Naive thymus-derived CD4-positive, alpha-beta T cell (primary cell): ENCODE measurements around the gene TMCC2. TPM values are rescaled to one million over a fixed set of nuclear protein-coding genes. Genes with fewer than 3 reads are reported as not detected.
"Not testable (repeated sequence)": the region's sequence is repeated elsewhere in the genome, so short reads cannot be mapped to it uniquely, and the experiment has no call there.

Experiments used
- ATAC-seq: fragments of 150-1000 bp; cut with Tn5 transposase; 2 replicates; pipeline ENCODE4 v1.10.0; 2021; ENCODE audit warnings: mild to moderate bottlenecking, moderate library complexity
- CTCF ChIA-PET: fragments of 350-600 bp; sonication (Branson Sonifier 250); formaldehyde crosslinking; loops from one replicate; lab custom pipeline; 2021; ENCODE audit warnings: antibody characterized with exemption; lab: Charles Lee
- POLR2A ChIA-PET: fragments of 350-600 bp; sonication (Branson Sonifier 250); formaldehyde crosslinking; loops from one replicate; lab custom pipeline; 2021; ENCODE audit warnings: antibody characterized with exemption, inconsistent platforms; lab: Charles Lee
- DNase-seq, 9 donors: peaks; one replicate each; pipeline versions ENCODE4 v3.0.0 to v3.0.0-alpha.2; 2020 to 2022; ENCODE audit warnings: mixed read lengths in 1 of 9
- H3K27ac ChIP-seq: one replicate; pipeline ENCODE4 v1.7.0; 2013; ENCODE audit warnings: mild to moderate bottlenecking, low read depth, low read length, moderate library complexity
- H3K27me3 ChIP-seq, 2 donors: one replicate each; pipeline ENCODE4 v1.7.0; 2013; ENCODE audit warnings: low read length in 2 of 2, mild to moderate bottlenecking in 2 of 2, moderate library complexity in 2 of 2; ENCODE audit not compliant: control insufficient read depth in 2 of 2, insufficient read depth in 2 of 2
- H3K36me3 ChIP-seq, 3 experiments: 1 replicate in 2 of 3; 2 replicates in 1 of 3; pipeline ENCODE4 v1.7.0; 2013; ENCODE audit warnings: low read length in 3 of 3, mild to moderate bottlenecking in 3 of 3, moderate library complexity in 1 of 3; ENCODE audit not compliant: insufficient read depth in 3 of 3, control insufficient read depth in 2 of 3
- H3K4me1 ChIP-seq, 2 donors: one replicate each; pipeline ENCODE4 v1.7.0; 2013; ENCODE audit warnings: low read length in 2 of 2, mild to moderate bottlenecking in 2 of 2, moderate library complexity in 1 of 2; ENCODE audit not compliant: control insufficient read depth in 2 of 2, insufficient read depth in 2 of 2
- H3K4me3 ChIP-seq: 2 replicates; pipeline ENCODE4 v1.7.0; 2013; ENCODE audit warnings: mild to moderate bottlenecking, low read length
- H3K9me3 ChIP-seq, 3 experiments: 1 replicate in 2 of 3; 2 replicates in 1 of 3; pipeline ENCODE4 v1.7.0; 2013; ENCODE audit warnings: low read length in 3 of 3; ENCODE audit not compliant: control insufficient read depth in 2 of 3
- H3K27ac Mint-ChIP-seq, 9 donors: one replicate each; pipeline ENCODE4 v1.8.0; 2020 to 2022; ENCODE audit warnings: mixed read lengths in 9 of 9, mild to moderate bottlenecking in 8 of 9, moderate library complexity in 5 of 9, inconsistent platforms in 2 of 9
- H3K27me3 Mint-ChIP-seq, 5 donors: one replicate each; pipeline ENCODE4 v1.8.0; 2021 to 2022; ENCODE audit warnings: mixed read lengths in 5 of 5, mild to moderate bottlenecking in 1 of 5
- H3K36me3 Mint-ChIP-seq, 5 donors: one replicate each; pipeline ENCODE4 v1.8.0; 2020 to 2022; ENCODE audit warnings: mixed read lengths in 5 of 5, mild to moderate bottlenecking in 3 of 5, inconsistent platforms in 1 of 5
- H3K4me1 Mint-ChIP-seq, 7 donors: one replicate each; pipeline ENCODE4 v1.8.0; 2020 to 2022; ENCODE audit warnings: mixed read lengths in 7 of 7, mild to moderate bottlenecking in 3 of 7, inconsistent platforms in 1 of 7
- H3K4me3 Mint-ChIP-seq, 10 donors: one replicate each; pipeline ENCODE4 v1.8.0; 2020 to 2022; ENCODE audit warnings: mild to moderate bottlenecking in 10 of 10, mixed read lengths in 10 of 10, moderate library complexity in 6 of 10, inconsistent platforms in 2 of 10
- H3K9me3 Mint-ChIP-seq, 11 donors: one replicate each; pipeline ENCODE4 v1.8.0; 2020 to 2022; ENCODE audit warnings: mixed read lengths in 11 of 11, mild to moderate bottlenecking in 4 of 11, inconsistent platforms in 1 of 11, moderate library complexity in 1 of 11
- intact Hi-C, 2 donors: fragments of 100-400 bp; cut with micrococcal nuclease; formaldehyde crosslinking; loops; one replicate each; pipeline ENCODE4 v1.15.1; 2023
- polyA plus RNA-seq, 2 donors: library from polyadenylated mRNA; unstranded; fragments of 300-500 nt; fragmentation: Illumina TruSeq; gene quantifications; one replicate each; pipeline ENCODE4 v1.2.3, GENCODE V29; 2021
- total RNA-seq, 6 experiments: library from RNA in 5 of 6; stranded (reverse) in 5 of 6; gene quantifications; 1 replicate in 5 of 6; 2 replicates in 1 of 6; pipeline ENCODE4 v1.2.3 and lab custom pipeline; 2021 to 2026

The TMCC2 gene
- total and polyA plus RNA-seq, 7 experiments from 2014 or later = 0.30 to 3.6 (median 1.3) TPM

DNA sequence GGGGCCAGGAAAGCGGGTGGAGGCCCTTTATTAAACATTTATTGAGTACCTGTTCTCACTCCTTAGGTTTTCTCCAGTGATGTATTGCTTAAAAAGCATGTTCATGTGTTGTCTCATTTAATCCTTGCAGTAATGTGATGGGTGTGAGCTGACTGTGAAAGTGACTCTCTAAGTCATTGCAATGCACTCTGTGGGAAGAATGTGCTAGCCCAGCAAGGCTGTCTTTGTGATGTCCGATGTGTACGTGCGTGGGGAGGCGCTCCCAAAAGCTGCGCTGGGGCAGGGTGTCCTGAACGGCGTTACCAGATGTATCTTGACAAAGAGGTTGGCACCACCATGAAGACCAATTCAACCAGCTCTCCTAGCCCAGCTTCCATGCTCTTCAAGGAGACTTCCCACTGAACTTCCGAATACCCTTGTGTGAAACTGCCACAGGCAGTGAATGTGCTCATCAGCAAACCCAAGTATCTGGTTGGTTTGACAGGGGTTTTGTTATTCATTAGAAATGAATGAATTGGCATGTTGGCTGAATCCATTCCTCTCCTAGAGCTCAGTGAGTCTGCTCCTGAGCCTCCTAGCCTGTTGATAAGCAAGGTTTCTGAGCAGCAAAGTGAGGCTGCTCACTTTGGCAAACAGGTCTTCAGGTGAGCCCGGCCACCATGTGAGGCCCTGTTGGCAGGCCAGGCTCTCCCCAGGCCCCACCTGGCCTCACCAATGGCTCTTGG, 65.8 kb downstream of the TMCC2 start:
- ChIA-PET POLR2A (interaction anchor here (0.6 to 3.1 kb wide), 14 partner anchors 9 to 778 kb away, joined by 3 to 15 read pairs (median 5); partner anchors contain the start of gene NUAK2), CTCF (interaction anchor here (0.6 to 3.0 kb wide), 6 partner anchors 9 to 365 kb away, joined by 3 to 14 read pairs (median 7); partner anchors contain the start of gene NUAK2)
- Mint-ChIP-seq H3K4me1 (peaks cover 46 to 95% (median 83%) of the 10 kb centered on the region in 7 donors), H3K27ac (peak overlapping the region in 8 of 9 donors; percentile 14 to 96 (median 72)), H3K4me3 (peak overlapping the region in 1 of 10 donors; percentile 34), H3K36me3 (no peaks in the 10 kb centered on the region), H3K27me3 (peaks cover 0 to 7% (median 0%) of the 10 kb centered on the region in 5 donors), H3K9me3 (no peaks in the 10 kb centered on the region)
- intact Hi-C loops = no loop called here
- Histone ChIP-seq H3K4me1 (peaks cover 20 to 49% of the 10 kb centered on the region in 2 donors), H3K9me3 (no peaks in the 10 kb centered on the region), H3K36me3 (no peaks in the 10 kb centered on the region), H3K27ac (no peak overlapping the region), H3K27me3 (no peaks in the 10 kb centered on the region), H3K4me3 (no peak overlapping the region)
- ATAC-seq = no peak
- DNase-seq = no peak

DNA sequence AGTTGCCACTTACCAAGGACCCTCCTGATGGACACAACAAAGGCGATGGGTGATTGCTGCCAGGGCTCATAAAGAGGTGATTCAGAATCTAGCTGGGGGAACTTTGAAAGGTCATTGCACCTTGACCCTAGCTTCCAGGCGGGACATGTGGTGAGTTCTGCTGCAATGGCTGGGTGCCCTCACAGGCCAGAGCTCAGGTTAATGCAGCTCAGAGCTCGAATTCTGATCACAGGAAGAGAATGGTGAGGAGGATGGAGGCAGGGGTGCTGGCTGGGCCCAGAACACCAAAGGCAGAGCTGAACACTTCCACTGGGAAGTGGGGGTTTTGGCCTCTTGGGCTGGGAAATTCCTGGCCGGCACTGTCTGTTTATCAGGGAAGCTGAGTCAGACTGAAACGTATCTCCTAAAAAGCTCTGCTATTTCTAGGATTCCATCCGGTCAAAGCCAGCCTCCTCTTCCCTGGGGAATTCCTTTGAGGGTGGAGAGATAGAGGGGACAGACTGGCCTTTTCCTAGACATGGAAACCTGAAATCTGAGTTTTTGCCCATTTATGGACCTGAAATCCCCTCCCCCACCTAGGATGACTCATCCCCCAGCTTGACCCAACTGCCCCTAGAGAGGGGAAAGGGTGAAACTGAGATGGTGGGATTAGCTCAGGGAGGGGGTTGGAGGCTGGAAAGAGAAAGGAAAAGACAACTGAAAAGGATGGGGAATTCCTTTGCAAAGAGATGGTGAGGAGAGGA, 66.6 kb downstream of the TMCC2 start:
- H3K4me1 ChIP-seq = peaks cover 12 to 41% of the 10 kb centered on the region in 2 donors
- Mint-ChIP-seq H3K4me1 (peaks cover 40 to 93% (median 84%) of the 10 kb centered on the region in 7 donors), H3K4me3 (peak overlapping the region in 4 of 10 donors; percentile 10 to 51 (median 30)), H3K36me3 (no peaks in the 10 kb centered on the region), H3K27me3 (peaks cover 0 to 7% (median 0%) of the 10 kb centered on the region in 5 donors), H3K27ac (peak overlapping the region in 8 of 9 donors; percentile 42 to 96 (median 76)), H3K9me3 (no peaks in the 10 kb centered on the region)
- H3K27ac ChIP-seq = no peak overlapping the region
- H3K9me3 ChIP-seq = no peaks in the 10 kb centered on the region
- CTCF ChIA-PET = interaction anchor here (0.6 to 3.0 kb wide), 10 partner anchors 8 to 773 kb away, joined by 3 to 14 read pairs (median 3); partner anchors contain the start of gene NUAK2
- no peaks in the 10 kb centered on the region for H3K27me3 ChIP-seq
- H3K4me3 ChIP-seq = no peak overlapping the region
- intact Hi-C loops = no loop called here
- DNase-seq (no peak), ATAC-seq (no peak)
- POLR2A ChIA-PET = interaction anchor here (0.6 to 3.1 kb wide), 14 partner anchors 10 to 123 kb away, joined by 3 to 15 read pairs (median 4); partner anchors contain the start of gene NUAK2
- H3K36me3 ChIP-seq = no peaks in the 10 kb centered on the region

DNA sequence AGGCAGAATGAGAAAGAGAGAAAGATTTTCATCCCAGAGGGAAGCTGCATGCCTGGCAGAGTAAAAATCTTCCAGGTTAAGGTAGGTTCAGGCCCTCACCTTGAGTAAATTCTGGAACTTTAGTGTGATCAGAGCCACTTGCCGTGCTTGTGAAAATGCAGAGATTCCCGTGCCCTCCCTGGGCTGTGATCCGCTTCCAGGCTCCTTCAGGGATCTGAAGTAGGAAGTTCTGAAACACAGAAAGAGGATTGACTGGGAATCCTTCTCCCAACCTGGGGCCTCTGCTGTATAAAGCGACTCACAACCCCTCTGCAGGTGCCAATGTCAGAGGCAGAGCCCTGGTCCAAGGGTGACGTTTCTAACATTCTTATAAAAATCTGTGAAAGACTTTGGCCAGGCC, 67.2 kb downstream of the TMCC2 start:
- POLR2A ChIA-PET = interaction anchor here (0.6 to 3.1 kb wide), 13 partner anchors 10 to 30 kb away, joined by 3 to 14 read pairs (median 4); partner anchors contain the start of gene NUAK2
- peak overlapping the region in 5 of 9 donors; percentile 19 to 96 (median 83) for H3K27ac Mint-ChIP-seq

DNA sequence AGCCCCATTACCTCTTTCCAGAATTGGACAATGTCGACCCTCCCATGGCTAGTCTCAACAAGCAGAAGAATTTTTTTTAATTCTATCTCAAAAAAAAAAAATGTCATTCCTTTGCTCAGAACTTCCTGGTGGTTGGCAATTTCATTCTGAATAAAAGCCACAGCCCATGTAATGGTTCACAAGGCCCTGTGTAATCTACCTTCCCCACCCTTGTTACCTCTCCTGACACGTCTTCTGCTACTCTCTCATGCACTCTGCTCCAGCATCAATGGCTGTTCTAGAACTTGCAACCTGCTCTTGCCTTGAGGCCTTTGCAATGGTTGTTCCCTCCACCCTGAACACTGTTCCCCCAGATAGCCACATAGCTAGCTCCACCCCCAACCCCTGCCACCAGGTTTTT, 68.4 kb downstream of the TMCC2 start:
- H3K36me3 ChIP-seq = peaks cover 0 to 2% (median 0%) of the 10 kb centered on the region in 3 experiments
- H3K27ac ChIP-seq = no peak overlapping the region
- H3K4me1 ChIP-seq = peaks cover 12 to 38% of the 10 kb centered on the region in 2 donors
- intact Hi-C loops = loop anchor here in 1 of 2 donors (1.0 kb wide), 1 partner anchor 8 kb away; no protein-coding TSS in a partner anchor
- DNase-seq (no peak), ATAC-seq (no peak)
- no peak overlapping the region for H3K4me3 ChIP-seq
- H3K27me3 ChIP-seq = no peaks in the 10 kb centered on the region
- Mint-ChIP-seq H3K27ac (peak overlapping the region in 8 of 9 donors; percentile 51 to 96 (median 80)), H3K27me3 (peaks cover 0 to 7% (median 0%) of the 10 kb centered on the region in 5 donors), H3K4me1 (peaks cover 40 to 94% (median 83%) of the 10 kb centered on the region in 7 donors), H3K4me3 (peak overlapping the region in 5 of 10 donors; percentile 10 to 50 (median 25)), H3K9me3 (no peaks in the 10 kb centered on the region), H3K36me3 (peaks cover 0 to 4% (median 2%) of the 10 kb centered on the region in 5 donors)
- H3K9me3 ChIP-seq = no peaks in the 10 kb centered on the region
- ChIA-PET CTCF (interaction anchor here (0.6 to 3.0 kb wide), 5 partner anchors 21 to 53 kb away, joined by 3 to 14 read pairs (median 4); partner anchors contain the start of gene NUAK2), POLR2A (interaction anchor here (0.6 to 6.1 kb wide), 9 partner anchors 8 to 1131 kb away, joined by 3 to 82 read pairs (median 4); partner anchors contain the start of gene NUAK2)

More for the DNA sequence above, 67.2 kb downstream of the TMCC2 start:
- H3K9me3 ChIP-seq = no peaks in the 10 kb centered on the region
- Mint-ChIP-seq H3K27me3 (peaks cover 0 to 7% (median 0%) of the 10 kb centered on the region in 5 donors), H3K4me3 (no peak overlapping the region), H3K4me1 (peaks cover 38 to 92% (median 79%) of the 10 kb centered on the region in 7 donors), H3K9me3 (no peaks in the 10 kb centered on the region), H3K36me3 (no peaks in the 10 kb centered on the region)
- CTCF ChIA-PET = interaction anchor here (0.7 to 3.0 kb wide), 7 partner anchors 9 to 42 kb away, joined by 3 to 14 read pairs (median 3); partner anchors contain the start of gene NUAK2
- peaks cover 12 to 40% of the 10 kb centered on the region in 2 donors for H3K4me1 ChIP-seq
- no peak overlapping the region for H3K27ac ChIP-seq
- H3K36me3 ChIP-seq = no peaks in the 10 kb centered on the region
- intact Hi-C loops = no loop called here
- no peaks in the 10 kb centered on the region for H3K27me3 ChIP-seq
- no peak for ATAC-seq
- DNase-seq = no peak
- H3K4me3 ChIP-seq = no peak overlapping the region

DNA sequence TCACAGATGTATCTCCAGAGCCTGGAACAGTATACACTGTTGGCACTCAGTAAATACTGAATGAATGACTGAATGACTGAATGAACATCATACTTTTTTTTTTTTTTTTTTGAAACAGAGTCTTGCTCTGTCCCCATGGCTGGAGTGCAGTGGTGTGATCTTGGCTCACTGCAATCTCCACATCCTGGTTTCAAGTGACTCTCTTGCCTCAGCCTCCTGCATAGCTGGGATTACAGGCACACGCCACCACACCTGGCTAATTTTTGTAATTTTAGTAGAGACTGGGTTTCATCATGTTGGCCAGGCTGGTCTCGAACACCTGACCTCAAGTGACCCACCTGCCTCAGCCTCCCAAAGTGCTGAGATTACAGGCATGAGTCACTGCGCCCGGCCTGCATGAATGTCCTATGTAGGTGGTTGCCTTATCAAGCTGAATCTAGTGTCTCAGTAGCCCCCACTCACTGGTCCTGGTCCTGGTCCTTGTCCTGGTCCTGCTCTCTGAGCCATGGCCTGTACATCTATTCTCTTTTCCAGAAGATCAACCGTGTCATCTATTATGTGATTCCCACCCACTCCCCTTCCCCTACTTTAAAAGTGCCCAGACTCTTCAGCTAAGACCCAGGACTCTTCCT, 69.9 kb downstream of the TMCC2 start:
- not testable (repeated sequence) for H3K27ac ChIP-seq

More for the DNA sequence above, 69.9 kb downstream of the TMCC2 start:
- H3K27me3 Mint-ChIP-seq, intact Hi-C loops, ATAC-seq, H3K4me3 Mint-ChIP-seq, H3K27me3 ChIP-seq, H3K9me3 ChIP-seq, DNase-seq, H3K4me3 ChIP-seq, H3K9me3 Mint-ChIP-seq: not testable (repeated sequence)
- Histone ChIP-seq H3K36me3 (peaks cover 0 to 16% (median 0%) of the 10 kb centered on the region in 3 experiments), H3K4me1 (peaks cover 7 to 28% of the 10 kb centered on the region in 2 donors)
- ChIA-PET CTCF (interaction anchor here (0.6 to 1.2 kb wide), 7 partner anchors 8 to 1134 kb away, joined by 3 to 7 read pairs (median 3); no protein-coding TSS in a partner anchor), POLR2A (interaction anchor here (0.7 to 6.1 kb wide), 10 partner anchors 9 to 24 kb away, joined by 3 to 82 read pairs (median 6); partner anchors contain the start of gene NUAK2)
- H3K27ac Mint-ChIP-seq = peak overlapping the region in 8 of 9 donors; percentile 70 to 96 (median 86)
- H3K36me3 Mint-ChIP-seq = peaks cover 0 to 11% (median 8%) of the 10 kb centered on the region in 5 donors
- H3K4me1 Mint-ChIP-seq = peaks cover 31 to 90% (median 76%) of the 10 kb centered on the region in 7 donors
